DOHH2 (cell line): ENCODE results near the gene CD2AP.

Experiments used
- H3F3A ChIP-seq: fragments of 200-600 bp; sonication (generic), shearing (Covaris generic); 2 replicates; pipeline ENCODE4 v1.6.0; 2016; ENCODE audit warnings: antibody characterized with exemption, mild to moderate bottlenecking; ENCODE audit not compliant: control insufficient read depth, insufficient read depth
- H3K27ac ChIP-seq: fragments of 200-600 bp; sonication (generic); 2 replicates; pipeline ENCODE4 v1.5.1; 2014; ENCODE audit warnings: low read depth, mild to moderate bottlenecking, low read length, moderate library complexity
- H3K27me3 ChIP-seq: fragments of 200-600 bp; sonication (generic); 2 replicates; pipeline ENCODE4 v1.6.1; 2014; ENCODE audit warnings: mild to moderate bottlenecking, low read length, mixed read lengths; ENCODE audit not compliant: control insufficient read depth
- H3K36me3 ChIP-seq: fragments of 200-600 bp; sonication (generic); 2 replicates; pipeline ENCODE4 v1.6.1; 2014; ENCODE audit warnings: mild to moderate bottlenecking, low read length, moderate library complexity, mixed read lengths; ENCODE audit not compliant: control insufficient read depth
- H3K4me1 ChIP-seq: fragments of 200-600 bp; sonication (generic); 2 replicates; pipeline ENCODE4 v1.6.1; 2014; ENCODE audit warnings: mild to moderate bottlenecking, low read length, mixed read lengths; ENCODE audit not compliant: control insufficient read depth
- H3K4me2 ChIP-seq: fragments of 200-600 bp; sonication (generic); 2 replicates; pipeline ENCODE4 v1.6.0; 2014; ENCODE audit warnings: mild to moderate bottlenecking, low read length, moderate library complexity
- H3K4me3 ChIP-seq: fragments of 200-600 bp; sonication (generic); 2 replicates; pipeline ENCODE4 v1.5.1; 2014; ENCODE audit warnings: mild to moderate bottlenecking, low read length, mixed read lengths
- H3K79me2 ChIP-seq: fragments of 200-600 bp; sonication (generic); 2 replicates; pipeline ENCODE4 v1.6.1; 2014; ENCODE audit warnings: mild to moderate bottlenecking, low read length, mixed read lengths; ENCODE audit not compliant: control insufficient read depth
- H3K9me2 ChIP-seq: fragments of 200-600 bp; sonication (generic); replicated peaks from 2 replicates; pipeline ENCODE4 v1.6.1; 2014; ENCODE audit warnings: mild to moderate bottlenecking, low read length, mixed read lengths; ENCODE audit not compliant: control insufficient read depth
- H3K9me3 ChIP-seq: fragments of 200-600 bp; sonication (generic); 2 replicates; pipeline ENCODE4 v1.6.1; 2014; ENCODE audit warnings: antibody characterized with exemption, low read length, mixed read lengths; ENCODE audit not compliant: control insufficient read depth, insufficient read depth
- H4K20me1 ChIP-seq: fragments of 200-600 bp; sonication (generic); 2 replicates; pipeline ENCODE4 v1.6.0; 2014; ENCODE audit warnings: low read depth, mild to moderate bottlenecking, antibody characterized with exemption, low read length, moderate library complexity; ENCODE audit not compliant: control insufficient read depth, insufficient read depth
- CTCF ChIP-seq: fragments of 200-600 bp; sonication (generic); IDR thresholded peaks from one replicate; pipeline ENCODE4 v1.5.1; 2014; ENCODE audit warnings: antibody characterized with exemption, mild to moderate bottlenecking, low read depth, low read length; ENCODE audit not compliant: poor library complexity, severe bottlenecking
- EZH2phosphoT487 ChIP-seq: fragments of 200-600 bp; sonication (generic); IDR thresholded peaks from 2 replicates; pipeline ENCODE4 v1.6.1; 2017; ENCODE audit warnings: borderline replicate concordance, mild to moderate bottlenecking, antibody characterized with exemption, low read length, moderate library complexity, mixed read lengths

Gene CD2AP

GRCh38 chr6:47477497-47478232 is at the start of gene CD2AP:
CD2AP (plus strand) TSS chr6:47477789; CDS start chr6:47478245, 456 bp downstream.
- Histone ChIP-seq H3K4me2 (peak within 1 kb of the TSS; percentile 75), H3K79me2 (peaks cover 60% of the 10 kb centered on the region), H3K36me3 (peaks cover 7% of the 10 kb centered on the region; the same call in 1 of the 2 replicates), H3K4me1 (peaks cover 47% of the 10 kb centered on the region), H3K4me3 (peak within 1 kb of the TSS; percentile 73), H3K27ac (peak within 1 kb of the TSS; percentile 92), H3K9me3 (no peaks in the 10 kb centered on the region), H3K27me3 (no peaks in the 10 kb centered on the region), H3K9me2 (no peaks in the 10 kb centered on the region), H4K20me1 (0 out of 2 replicates have a peak, but pooled peaks cover 5% of the 10 kb centered on the region), H3F3A (peaks cover 7% of the 10 kb centered on the region; the same call in 1 of the 2 replicates)
- TF ChIP-seq EZH2phosphoT487 (no peak), CTCF (peak; percentile 25)

- no peak for TF ChIP-seq CTCF
- TF ChIP-seq EZH2phosphoT487, result no peak
- Histone ChIP-seq H3K9me2 (no peaks in the 10 kb centered on the region), H3K9me3 (peaks cover 8% of the 10 kb centered on the region; the same call in 1 of the 2 replicates), H3K4me3 (no peak overlapping the region), H3K4me2 (no peak overlapping the region), H4K20me1 (no peaks in the 10 kb centered on the region), H3K4me1 (peaks cover 4% of the 10 kb centered on the region; the same call in 1 of the 2 replicates), H3K27me3 (no peaks in the 10 kb centered on the region), H3F3A (no peaks in the 10 kb centered on the region), H3K27ac (no peak overlapping the region), H3K79me2 (no peaks in the 10 kb centered on the region), H3K36me3 (no peaks in the 10 kb centered on the region)
These were observed 49.3 kb upstream of the CD2AP start for GRCh38 chr6:47428288-47428687.

GRCh38 chr6:47428746-47429664 is 48.6 kb upstream of the CD2AP start:
- H3K9me3 ChIP-seq, result peaks cover 8% of the 10 kb centered on the region; the same call in 1 of the 2 replicates
- H3K79me2 ChIP-seq, result no peaks in the 10 kb centered on the region
- H4K20me1 ChIP-seq, result no peaks in the 10 kb centered on the region
- no peaks in the 10 kb centered on the region for H3K9me2 ChIP-seq
- TF ChIP-seq CTCF (no peak), EZH2phosphoT487 (no peak)
- H3K27me3 ChIP-seq, result no peaks in the 10 kb centered on the region
- H3F3A ChIP-seq, result no peaks in the 10 kb centered on the region
- H3K27ac ChIP-seq, result no peak overlapping the region
- no peak overlapping the region for H3K4me3 ChIP-seq
- no peak overlapping the region for H3K4me2 ChIP-seq
- H3K4me1 ChIP-seq, result peaks cover 4% of the 10 kb centered on the region; the same call in 1 of the 2 replicates
- H3K36me3 ChIP-seq, result no peaks in the 10 kb centered on the region
